Stimulated activated CD8-positive, alpha-beta memory T cell treated with anti-CD3 and anti-CD28 coated beads, Interleukin-4, amount 100 ng/mL, for 1 hour (primary cell): Measurements from ENCODE around the gene NCOA3.

ENCODE experiments used
- DNase-seq, 2 donors: peaks; one replicate each; pipeline ENCODE4 v3.0.0-alpha.2; 2020; ENCODE audit warnings: low read depth in 2 of 2, low spot score in 1 of 2

NCOA3 gene

GRCh38 chr20:47676219-47676721, 174.6 kb downstream of the NCOA3 start:
- no peak for DNase-seq

GRCh38 chr20:47676912-47677634, 175.4 kb downstream of the NCOA3 start:
- no peak for DNase-seq

GRCh38 chr20:47677635-47678453, 176.2 kb downstream of the NCOA3 start:
- peak in 1 of 2 donors; percentile 27 for DNase-seq

GRCh38 chr20:47678536-47678935, 176.8 kb downstream of the NCOA3 start:
- no peak for DNase-seq

GRCh38 chr20:47679462-47679861, 177.8 kb downstream of the NCOA3 start:
- DNase-seq, result no peak

- DNase-seq, result no peak
Observed at GRCh38 chr20:47680804-47681529, 179.3 kb downstream of the NCOA3 start.

- no peak for DNase-seq
Observed at GRCh38 chr20:47682028-47682783, 180.5 kb downstream of the NCOA3 start.

GRCh38 chr20:47682916-47683315, 181.2 kb downstream of the NCOA3 start:
- DNase-seq, result no peak

- no peak for DNase-seq
Observed at GRCh38 chr20:47684306-47685080, 182.8 kb downstream of the NCOA3 start.

- no peak for DNase-seq
Observed at GRCh38 chr20:47686545-47686944, 184.9 kb downstream of the NCOA3 start.

GRCh38 chr20:47687095-47687987, 185.7 kb downstream of the NCOA3 start:
- DNase-seq, result no peak

- no peak for DNase-seq
Observed at GRCh38 chr20:47688385-47689381, 187.0 kb downstream of the NCOA3 start.

GRCh38 chr20:47689731-47690130, 188.0 kb downstream of the NCOA3 start:
- no peak for DNase-seq

GRCh38 chr20:47691625-47692024, 189.9 kb downstream of the NCOA3 start:
- no peak for DNase-seq

- no peak for DNase-seq
Observed at GRCh38 chr20:47694021-47694818, 192.5 kb downstream of the NCOA3 start.

- DNase-seq, result no peak
Observed at GRCh38 chr20:47696856-47697255, 195.2 kb downstream of the NCOA3 start.

GRCh38 chr20:47698142-47698541, 196.5 kb downstream of the NCOA3 start:
- no peak for DNase-seq
